GM12878 (cell line): Measurements from ENCODE around the gene OR2L8. TPM values are rescaled to one million over a fixed set of nuclear protein-coding genes. Genes with fewer than 3 reads are reported as not detected.
"Not testable (repeated sequence)": the region's sequence is repeated elsewhere in the genome, so short reads cannot be mapped to it uniquely, and the experiment has no call there.

Experiments
- ATAC-seq: fragments of 200-7000 bp; cut with Tn5 transposase; 3 replicates; pipeline ENCODE4 v1.9.1; 2020; ENCODE audit warnings: mild to moderate bottlenecking, moderate library complexity
- BruUV-seq: library from RNA; stranded (reverse); fragments of 400-500 nt; replicated peaks from 2 replicates; lab custom pipeline; 2021; lab: Mats Ljungman, UMichigan
- CTCF ChIA-PET: fragments of 300-600 bp; sonication (Branson Sonifier 250); formaldehyde crosslinking; extraction: SDS; loops from one replicate; lab custom pipeline; 2021; ENCODE audit warnings: inconsistent platforms; lab: Yijun Ruan, JAX
- POLR2A ChIA-PET: fragments of 350-600 bp; formaldehyde crosslinking; extraction: SDS; loops from one replicate; lab custom pipeline; 2021; ENCODE audit warnings: inconsistent platforms; lab: Charles Lee
- RAD21 ChIA-PET: fragments of 300-600 bp; sonication (Branson Sonifier 250); formaldehyde crosslinking; loops from one replicate; lab custom pipeline; 2023; ENCODE audit warnings: antibody characterized with exemption; ENCODE audit not compliant: unreplicated experiment; lab: Charles Lee
- SMC1A ChIA-PET: fragments of 300-600 bp; sonication (Branson Sonifier 250); formaldehyde crosslinking; loops from one replicate; lab custom pipeline; 2023; ENCODE audit not compliant: unreplicated experiment, uncharacterized antibody; lab: Charles Lee
- DNase-seq: peaks from one replicate; pipeline ENCODE4 v3.0.0-alpha.2; 2011; ENCODE audit warnings: low read depth, low spot score
- FAIRE-seq: peaks from 3 replicates; lab custom pipeline; 2011; peaks lifted over from hg19 to GRCh38; lab: Jason Lieb, UNC
- H2AFZ ChIP-seq: 2 replicates; pipeline ENCODE4 v1.6.0; 2011; ENCODE audit warnings: low read depth, low read length, control low read depth; ENCODE audit not compliant: control insufficient read depth
- H3K27ac ChIP-seq: 2 replicates; pipeline ENCODE4 v1.5.1; 2011; ENCODE audit warnings: control low read depth; ENCODE audit not compliant: control insufficient read depth, insufficient read depth
- H3K27me3 ChIP-seq, 2 experiments: replicated peaks in 1 of 2; 2 replicates each; pipeline versions ENCODE4 v1.6.0 to v1.6.1; 2011; ENCODE audit warnings: low read length in 1 of 2; ENCODE audit not compliant: control insufficient read depth in 2 of 2, insufficient read depth in 2 of 2
- H3K36me3 ChIP-seq, 2 experiments: 2 replicates each; pipeline ENCODE4 v1.5.1; 2011; ENCODE audit warnings: low read length in 1 of 2; ENCODE audit not compliant: control insufficient read depth in 2 of 2, insufficient read depth in 2 of 2
- H3K4me1 ChIP-seq: 2 replicates; pipeline ENCODE4 v1.6.1; 2011; ENCODE audit warnings: mild to moderate bottlenecking, low read length, moderate library complexity, mixed read lengths; ENCODE audit not compliant: control insufficient read depth, insufficient read depth
- H3K4me2 ChIP-seq: 2 replicates; pipeline ENCODE4 v1.6.0; 2011; ENCODE audit warnings: control low read depth; ENCODE audit not compliant: control insufficient read depth, insufficient read depth
- H3K4me3 ChIP-seq: fragments of 200-600 bp; sonication (generic); 2 replicates; pipeline ENCODE4 v1.5.1; 2016
- H3K79me2 ChIP-seq: 2 replicates; pipeline ENCODE4 v1.6.0; 2011; ENCODE audit warnings: low read length; ENCODE audit not compliant: control insufficient read depth, insufficient read depth
- H3K9ac ChIP-seq: 2 replicates; pipeline ENCODE4 v1.8.0; 2011; ENCODE audit warnings: low read length, control low read depth, mixed read lengths; ENCODE audit not compliant: control insufficient read depth, insufficient read depth
- H3K9me3 ChIP-seq: replicated peaks from 3 replicates; pipeline ENCODE4 v1.5.1; 2011; ENCODE audit warnings: mild to moderate bottlenecking, low read length; ENCODE audit not compliant: control insufficient read depth, insufficient read depth
- H4K20me1 ChIP-seq: 2 replicates; pipeline ENCODE4 v1.6.0; 2011; ENCODE audit not compliant: control insufficient read depth, insufficient read depth
- BHLHE40 ChIP-seq, 2 experiments: fragments of 450-650 bp in 1 of 2; IDR thresholded peaks; 2 replicates each; pipeline ENCODE4 v1.6.1; 2011 to 2017; ENCODE audit warnings: low read depth in 2 of 2, borderline replicate concordance in 1 of 2, improper control_type of control experiment in 1 of 2, low read length in 1 of 2, mild to moderate bottlenecking in 1 of 2
- CBX5 ChIP-seq: sonication (generic); IDR thresholded peaks from 2 replicates; pipeline ENCODE4 v1.6.1; 2016; ENCODE audit warnings: low read depth, moderate library complexity, mild to moderate bottlenecking, inconsistent platforms
- CTCF ChIP-seq, 3 experiments: IDR thresholded peaks in 2 of 3; conservative IDR thresholded peaks in 1 of 3; 2 replicates each; pipeline ENCODE4 v1.5.1; 2011; ENCODE audit warnings: low read depth in 3 of 3, low read length in 3 of 3, mild to moderate bottlenecking in 3 of 3, control low read depth in 2 of 3, moderate library complexity in 2 of 3, inconsistent platforms in 1 of 3, mixed read lengths in 1 of 3; ENCODE audit not compliant: control insufficient read depth in 2 of 3, insufficient read depth in 1 of 3; ENCODE audit errors: extremely low read depth in 1 of 3
- FOXM1 ChIP-seq: IDR thresholded peaks from 2 replicates; pipeline ENCODE4 v1.6.1; 2012; ENCODE audit warnings: low read depth, mild to moderate bottlenecking, inconsistent platforms, low read length, moderate library complexity
- IKZF1 ChIP-seq: fragments of 450-650 bp; conservative IDR thresholded peaks from 2 replicates; pipeline ENCODE4 v1.6.1; 2017; ENCODE audit warnings: antibody characterized with exemption, mild to moderate bottlenecking
- MEF2B ChIP-seq: fragments of 450-650 bp; IDR thresholded peaks from 2 replicates; pipeline ENCODE4 v1.6.1; 2018; ENCODE audit warnings: mild to moderate bottlenecking, moderate library complexity; ENCODE audit not compliant: partially characterized antibody, poor library complexity, severe bottlenecking
- NBN ChIP-seq: fragments of 450-650 bp; IDR thresholded peaks from 2 replicates; pipeline ENCODE4 v1.6.1; 2016
- POLR2A ChIP-seq: IDR thresholded peaks from 2 replicates; pipeline ENCODE4 v1.6.1; 2011; ENCODE audit warnings: low read depth, mild to moderate bottlenecking, low read length
- POU2F2 ChIP-seq: IDR thresholded peaks from 3 replicates; pipeline ENCODE4 v1.6.1; 2011; ENCODE audit warnings: low read depth, mild to moderate bottlenecking, low read length, borderline replicate concordance
- RAD21 ChIP-seq: IDR thresholded peaks from 2 replicates; pipeline ENCODE4 v1.6.1; 2011; ENCODE audit warnings: mild to moderate bottlenecking, low read depth, low read length, moderate library complexity; ENCODE audit not compliant: insufficient read depth
- RB1 ChIP-seq: fragments of 450-650 bp; formaldehyde crosslinking; IDR thresholded peaks from 2 replicates; pipeline ENCODE4 v1.6.1; 2017; ENCODE audit warnings: mild to moderate bottlenecking, borderline replicate concordance
- SMARCA5 ChIP-seq: fragments of 450-650 bp; IDR thresholded peaks from 2 replicates; pipeline ENCODE4 v1.6.1; 2017; ENCODE audit warnings: mild to moderate bottlenecking
- SMC3 ChIP-seq: IDR thresholded peaks from 2 replicates; pipeline ENCODE4 v1.6.1; 2011; ENCODE audit warnings: low read length, improper control_type of control experiment, borderline replicate concordance
- YY1 ChIP-seq: IDR thresholded peaks from 2 replicates; pipeline ENCODE4 v1.6.1; 2011; ENCODE audit warnings: low read depth, mild to moderate bottlenecking, low read length
- ZBTB33 ChIP-seq: fragments of 450-650 bp; IDR thresholded peaks from 2 replicates; pipeline ENCODE4 v1.6.1; 2017; ENCODE audit warnings: mild to moderate bottlenecking
- WGBS: methylation state at CpG from one replicate; pipeline ENCODE4 v1.1.6; 2016; ENCODE audit warnings: low lambda C conversion rate; ENCODE audit not compliant: insufficient replicate concordance, insufficient coverage; ENCODE audit errors: missing lambda C conversion rate; 5-methylcytosine and 5-hydroxymethylcytosine counted together
- in situ Hi-C: fragments of 300-500 bp; cut with MboI; formaldehyde crosslinking; loops from 9 replicates; pipeline ENCODE4 v1.14.3; 2018; ENCODE audit warnings: mixed read lengths
- intact Hi-C: fragments of 100-400 bp; cut with micrococcal nuclease; formaldehyde crosslinking; loops from one replicate; pipeline ENCODE4 v1.14.2; 2022; ENCODE audit not compliant: unreplicated experiment
- polyA plus RNA-seq, 11 experiments: library from polyadenylated mRNA; depleted of rRNA in 4 of 11; unstranded in 6 of 11; stranded (reverse) in 5 of 11; fragments of >200 nt; fragmentation: Nextera tagmentation in 4 of 11; fragmentation: Illumina TruSeq in 1 of 11; extraction: Ambion mirVana in 4 of 11; extraction: Trizol in 1 of 11; gene quantifications; 1 replicate in 1 of 11; 2 replicates in 10 of 11; pipeline versions ENCODE4 v1.2.1 to v1.2.3, GENCODE V29; 2011 to 2016; ENCODE audit warnings: inconsistent platforms in 2 of 11, missing spikeins in 2 of 11, low read depth in 1 of 11
- total RNA-seq, 4 experiments: library from RNA; depleted of rRNA in 3 of 4; stranded (reverse); fragments of >200 nt in 3 of 4; fragmentation: Illumina TruSeq in 1 of 4; extraction: Trizol in 1 of 4; gene quantifications; 2 replicates each; pipeline versions ENCODE4 v1.2.1 to v1.2.3, GENCODE V29; 2013 to 2021

Gene OR2L8
- total and polyA plus RNA-seq, 10 of the 15 experiments (the other 5 are each of a cell fraction or from before 2014, with no cell fraction given), result not detected

- H3K27ac ChIP-seq, H3K79me2 ChIP-seq, H4K20me1 ChIP-seq, H3K4me3 ChIP-seq, H3K36me3 ChIP-seq, H3K9ac ChIP-seq, in situ Hi-C loops, H3K9me3 ChIP-seq, POLR2A ChIA-PET, BruUV-seq, H3K27me3 ChIP-seq, H3K4me1 ChIP-seq: not testable (repeated sequence)
- Histone ChIP-seq H3K4me2 (peak overlapping the region; percentile 48; the same call in 1 of the 2 replicates), H2AFZ (peak overlapping the region; percentile 77)
- RAD21 ChIA-PET, result interaction anchor here (1.1 kb wide), 1 partner anchor 868 kb away, joined by 3 read pairs; no protein-coding TSS in a partner anchor
- peak; percentile 100 for ATAC-seq
- CTCF ChIA-PET, result interaction anchor here (0.6 to 1.7 kb wide), 5 partner anchors 10 to 997 kb away, joined by 3 to 13 read pairs (median 4); no protein-coding TSS in a partner anchor
- peak; percentile 32 for DNase-seq
- intact Hi-C loops, result loop anchor here (5.0 to 10.0 kb wide), 2 partner anchors 305 to 748 kb away; no protein-coding TSS in a partner anchor
- SMC1A ChIA-PET, result interaction anchor here (0.8 to 0.9 kb wide), 2 partner anchors 589 to 869 kb away, joined by 3 to 4 read pairs; no protein-coding TSS in a partner anchor
- WGBS, result 40% methylated on average over 44 of the region's 44 CpGs
- peak; percentile 89 for FAIRE-seq
- 0 out of 2 replicates have a peak, but pooled peaks have one; percentile 57 for TF ChIP-seq SMARCA5
- 0 out of 2 replicates have a peak, but pooled peaks have one; percentile 12 for TF ChIP-seq IKZF1
- TF ChIP-seq RAD21, result peak; percentile 69
- peak; percentile 72; the same call in 1 of the 2 replicates for TF ChIP-seq CBX5
- 0 out of 2 replicates have a peak, but pooled peaks have one; percentile 27 for TF ChIP-seq YY1
- peak; percentile 28 for TF ChIP-seq MEF2B
- 0 out of 2 replicates have a peak, but pooled peaks have one; percentile 31 for TF ChIP-seq POLR2A
- peak; percentile 48; the same call in 1 of the 2 replicates for TF ChIP-seq FOXM1
- peak; percentile 84 for TF ChIP-seq ZBTB33
- 0 out of 2 replicates have a peak, but pooled peaks have one; percentile 32 for TF ChIP-seq RB1
- TF ChIP-seq BHLHE40 (IDR thresholded peaks at IDR 0.05; ENCODE audit: borderline replicate concordance in 1 of 2, low read depth in 2 of 2, low read length in 1 of 2), result peak in 1 of 2 experiments; percentile 34; a peak in 1 of 4 replicates
- TF ChIP-seq CTCF (IDR thresholded peaks at IDR 0.05 in 2 of 3, conservative IDR thresholded peaks at IDR 0.05 in 1 of 3; ENCODE audit: control insufficient read depth in 2 of 3, extremely low read depth in 1 of 3, insufficient read depth in 1 of 3, low read depth in 3 of 3, low read length in 3 of 3), result peak; percentile 72 to 97 (median 79)
- TF ChIP-seq POU2F2, result 0 out of 3 replicates have a peak, but pooled peaks have one; percentile 12
- TF ChIP-seq NBN, result peak; percentile 53; the same call in 1 of the 2 replicates
- peak; percentile 68 for TF ChIP-seq SMC3
These were observed 11.5 kb upstream of the OR2L8 start for GRCh38 chr1:247936965-247937734.
